Heart right ventricle (tissue), 16 donors: ENCODE results near the gene NFATC1. TPM values are rescaled to one million over a fixed set of nuclear protein-coding genes. Genes with fewer than 3 reads are reported as not detected.

Experiments used
- ATAC-seq, 8 donors: fragments of 200-7000 bp; cut with Tn5 transposase; one replicate each; pipeline ENCODE4 v1.9.1; 2020; ENCODE audit warnings: mild to moderate bottlenecking in 8 of 8, moderate library complexity in 8 of 8, moderate number of reproducible peaks in 1 of 8
- DNase-seq, 2 donors: peaks; one replicate each; pipeline ENCODE4 v3.0.0-alpha.2; 2020
- H3K27ac ChIP-seq, 10 donors: fragments of 200-600 bp; sonication (generic) in 2 of 10; one replicate each; pipeline versions ENCODE4 v1.5.0 to v1.8.0; 2020 to 2022; ENCODE audit warnings: mild to moderate bottlenecking in 3 of 10
- H3K27me3 ChIP-seq, 7 donors: fragments of 200-600 bp; one replicate each; pipeline ENCODE4 v1.8.0; 2021 to 2022; ENCODE audit warnings: mild to moderate bottlenecking in 2 of 7
- H3K36me3 ChIP-seq, 9 donors: fragments of 200-600 bp; sonication (generic) in 1 of 9; one replicate each; pipeline versions ENCODE4 v1.5.0 to v1.8.0; 2020 to 2022; ENCODE audit warnings: mild to moderate bottlenecking in 2 of 9
- H3K4me1 ChIP-seq, 9 donors: fragments of 200-600 bp; sonication (generic) in 1 of 9; one replicate each; pipeline versions ENCODE4 v1.5.0 to v1.8.0; 2020 to 2022; ENCODE audit warnings: mild to moderate bottlenecking in 4 of 9
- H3K4me3 ChIP-seq, 10 donors: fragments of 200-600 bp; sonication (generic) in 2 of 10; one replicate each; pipeline versions ENCODE4 v1.5.0 to v1.8.0; 2020 to 2022; ENCODE audit warnings: mild to moderate bottlenecking in 7 of 10, moderate library complexity in 2 of 10
- H3K9me3 ChIP-seq, 11 donors: fragments of 200-600 bp in 10 of 11; sonication (generic) in 2 of 11; one replicate each; pipeline versions ENCODE4 v1.5.0 to v1.8.0; 2013 to 2022; ENCODE audit warnings: mild to moderate bottlenecking in 2 of 11, control low read depth in 1 of 11, moderate library complexity in 1 of 11
- WGBS, 2 donors: extraction: QIAGEN DNeasy Blood & Tissue Kit; methylation state at CpG; one replicate each; pipeline ENCODE4 v1.1.7; 2013; ENCODE audit warnings: inconsistent platforms in 1 of 2; 5-methylcytosine and 5-hydroxymethylcytosine counted together
- intact Hi-C, 10 donors: fragments of 100-400 bp; cut with DNase I; formaldehyde crosslinking; loops; one replicate each; pipeline versions ENCODE4 v1.11.1 to v1.14.2; 2022
- polyA plus RNA-seq, 2 donors: library from polyadenylated mRNA; stranded (reverse); fragments of 200-250 nt; gene quantifications; one replicate each; pipeline ENCODE4 v1.2.3, GENCODE V29; 2013
- total RNA-seq, 10 donors: library from RNA; stranded (reverse); fragmentation: NEBNext Ultra II Directional in 3 of 10; extraction: Animal tissue kit (Norgen Biotek cat#: 25700) in 3 of 10; gene quantifications; one replicate each; pipeline versions ENCODE4 v1.2.1 to v1.2.4, GENCODE V29; 2021 to 2023
- TF ChIP-seq, protein P1 (sequence below), 9 donors: fragments of 200-600 bp; sonication (generic) in 2 of 9; IDR thresholded peaks; one replicate each; pipeline versions ENCODE4 v1.5.0 to v1.8.0; 2021 to 2022; ENCODE audit warnings: antibody characterized with exemption in 9 of 9, mild to moderate bottlenecking in 5 of 9, moderate library complexity in 1 of 9
- donor health status: Arrhythmogenic right ventricular cardiomyopathy.
- donor health status: ischemic (EF 13 %, LVEDD 7.1; RV severe dilation, severe dysfunction).
- donor health status: healthy with polysubstance abuse.
- donor health status: DM: no; HTN: yes; CAD: no.
- donor health status: DM: no; HTN: no; CAD: no.
- donor health status: ischemic (EF 25% LVEDD 6.9; RV normal size, moderate dysfunction).
- donor health status: ischemic (EF 25% LVEDD 5.7; RV mildly dilated, moderate dysfunction).
- donor health status: healthy.
- donor health status: DM: yes; HTN: yes; CAD: no.
- donor health status: Ischemic cardiomyopathy.
- donor health status: ischemic (EF 35%, LVEDD 5.7; RV mildly dilated, moderate dysfunction).
- donor health status: nonischemic (EF 11% LVEDD 7.7; RV severe dilation, severe dysfunction).
- donor health status: DM: yes; HTN: yes; CAD: no.
- donor health status: PGD.
- donor health status: ischemic (EF 29% LVEDD 5.4; RV normal size, mild dysfunction).
- donor health status: nonischemic (EF 23%, LVEDD 6.1; RV moderate dilation, normal function).

Gene NFATC1
- total and polyA plus RNA-seq, 12 donors, result 6.3 to 23.8 (median 18.6) TPM

- Histone ChIP-seq H3K9me3 (no peaks in the 10 kb centered on the region), H3K27me3 (no peaks in the 10 kb centered on the region), H3K27ac (no peak overlapping the region), H3K4me1 (no peaks in the 10 kb centered on the region), H3K36me3 (no peaks in the 10 kb centered on the region), H3K4me3 (no peak overlapping the region)
- no peak for ATAC-seq
- no peak for DNase-seq
- intact Hi-C loops, result no loop called here
- TF ChIP-seq, protein P1, sequence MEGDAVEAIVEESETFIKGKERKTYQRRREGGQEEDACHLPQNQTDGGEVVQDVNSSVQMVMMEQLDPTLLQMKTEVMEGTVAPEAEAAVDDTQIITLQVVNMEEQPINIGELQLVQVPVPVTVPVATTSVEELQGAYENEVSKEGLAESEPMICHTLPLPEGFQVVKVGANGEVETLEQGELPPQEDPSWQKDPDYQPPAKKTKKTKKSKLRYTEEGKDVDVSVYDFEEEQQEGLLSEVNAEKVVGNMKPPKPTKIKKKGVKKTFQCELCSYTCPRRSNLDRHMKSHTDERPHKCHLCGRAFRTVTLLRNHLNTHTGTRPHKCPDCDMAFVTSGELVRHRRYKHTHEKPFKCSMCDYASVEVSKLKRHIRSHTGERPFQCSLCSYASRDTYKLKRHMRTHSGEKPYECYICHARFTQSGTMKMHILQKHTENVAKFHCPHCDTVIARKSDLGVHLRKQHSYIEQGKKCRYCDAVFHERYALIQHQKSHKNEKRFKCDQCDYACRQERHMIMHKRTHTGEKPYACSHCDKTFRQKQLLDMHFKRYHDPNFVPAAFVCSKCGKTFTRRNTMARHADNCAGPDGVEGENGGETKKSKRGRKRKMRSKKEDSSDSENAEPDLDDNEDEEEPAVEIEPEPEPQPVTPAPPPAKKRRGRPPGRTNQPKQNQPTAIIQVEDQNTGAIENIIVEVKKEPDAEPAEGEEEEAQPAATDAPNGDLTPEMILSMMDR (IDR thresholded peaks at IDR 0.05), result no peak
- WGBS, 2 donors, result 88 to 89% methylated on average over 25 of the region's 25 CpGs
Observed at GRCh38 chr18:79558196-79558932, 162.6 kb downstream of the NFATC1 start.

GRCh38 chr18:79558933-79559416 is 163.2 kb downstream of the NFATC1 start:
- DNase-seq (no peak), ATAC-seq (no peak)
- H3K27me3 ChIP-seq, result no peaks in the 10 kb centered on the region
- H3K4me3 ChIP-seq, result no peak overlapping the region
- TF ChIP-seq, protein P1 (IDR thresholded peaks at IDR 0.05), result no peak
- intact Hi-C loops, result no loop called here
- H3K4me1 ChIP-seq, result no peaks in the 10 kb centered on the region
- no peak overlapping the region for H3K27ac ChIP-seq
- H3K36me3 ChIP-seq, result no peaks in the 10 kb centered on the region
- no peaks in the 10 kb centered on the region for H3K9me3 ChIP-seq
- WGBS, 2 donors, result 93 to 94% methylated on average over 18 of the region's 18 CpGs

GRCh38 chr18:79559436-79559835 is 163.7 kb downstream of the NFATC1 start:
- Histone ChIP-seq H3K27ac (no peak overlapping the region), H3K36me3 (no peaks in the 10 kb centered on the region), H3K9me3 (no peaks in the 10 kb centered on the region), H3K4me3 (no peak overlapping the region), H3K4me1 (no peaks in the 10 kb centered on the region), H3K27me3 (no peaks in the 10 kb centered on the region)
- no peak for DNase-seq
- WGBS, 2 donors, result 94 to 96% methylated on average over 15 of the region's 15 CpGs
- intact Hi-C loops, result no loop called here
- TF ChIP-seq, protein P1 (IDR thresholded peaks at IDR 0.05), result no peak
- ATAC-seq, result no peak

GRCh38 chr18:79560042-79560860 is 164.5 kb downstream of the NFATC1 start:
- ATAC-seq (peak in 1 of 8 donors; percentile 14), DNase-seq (no peak)
- 87 to 88% methylated on average over 34 of the region's 34 CpGs for WGBS, 2 donors
- intact Hi-C loops, result no loop called here
- H3K4me3 ChIP-seq, result no peak overlapping the region
- no peaks in the 10 kb centered on the region for H3K27me3 ChIP-seq
- no peaks in the 10 kb centered on the region for H3K9me3 ChIP-seq
- no peak overlapping the region for H3K27ac ChIP-seq
- H3K36me3 ChIP-seq, result no peaks in the 10 kb centered on the region
- TF ChIP-seq, protein P1 (IDR thresholded peaks at IDR 0.05), result no peak
- peaks cover 0 to 8% (median 0%) of the 10 kb centered on the region in 9 donors for H3K4me1 ChIP-seq
